HG03139 (cell line): ENCODE results near the gene EPB41.
"Not testable (repeated sequence)": the region's sequence is repeated elsewhere in the genome, so short reads cannot be mapped to it uniquely, and the experiment has no call there.

Experiments
- ATAC-seq: cut with Tn5 transposase; IDR thresholded peaks from one replicate; pipeline ENCODE4 v1.9.1; 2021; ENCODE audit not compliant: unreplicated experiment

EPB41 gene

GRCh38 chr1:29043274-29043965 is 129.1 kb downstream of the EPB41 start:
- no peak for ATAC-seq

- no peak for ATAC-seq
These were observed 129.6 kb downstream of the EPB41 start for GRCh38 chr1:29044010-29044409.

GRCh38 chr1:29045663-29046062 is 131.3 kb downstream of the EPB41 start:
- ATAC-seq, result not testable (repeated sequence)

DNA sequence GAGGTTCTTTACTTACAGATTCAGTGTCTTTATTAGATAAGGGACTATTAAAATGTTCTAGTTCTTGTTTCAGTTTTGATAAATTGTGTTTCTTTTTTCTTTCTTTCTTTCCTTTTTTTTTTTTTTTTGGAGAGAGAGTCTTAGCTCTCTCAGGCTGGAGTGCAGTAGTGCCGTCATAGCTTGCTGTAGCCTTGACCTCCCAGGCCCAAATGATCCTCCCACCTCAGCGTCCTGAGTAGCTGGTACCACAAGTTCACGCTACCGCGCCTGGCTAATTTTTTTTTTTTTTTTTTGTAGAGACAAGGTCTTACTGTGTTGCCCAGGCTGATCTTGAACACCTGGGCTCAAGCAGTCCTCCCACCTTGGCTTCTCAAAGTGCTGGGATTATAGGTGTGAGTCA is 132.8 kb downstream of the EPB41 start:
- no peak for ATAC-seq

- no peak for ATAC-seq
These were observed 135.8 kb downstream of the EPB41 start for GRCh38 chr1:29050166-29050565.

- ATAC-seq, result no peak
These were observed 137.7 kb downstream of the EPB41 start for GRCh38 chr1:29052100-29052499.

- ATAC-seq, result no peak
These were observed 138.6 kb downstream of the EPB41 start for GRCh38 chr1:29052941-29053340.

DNA sequence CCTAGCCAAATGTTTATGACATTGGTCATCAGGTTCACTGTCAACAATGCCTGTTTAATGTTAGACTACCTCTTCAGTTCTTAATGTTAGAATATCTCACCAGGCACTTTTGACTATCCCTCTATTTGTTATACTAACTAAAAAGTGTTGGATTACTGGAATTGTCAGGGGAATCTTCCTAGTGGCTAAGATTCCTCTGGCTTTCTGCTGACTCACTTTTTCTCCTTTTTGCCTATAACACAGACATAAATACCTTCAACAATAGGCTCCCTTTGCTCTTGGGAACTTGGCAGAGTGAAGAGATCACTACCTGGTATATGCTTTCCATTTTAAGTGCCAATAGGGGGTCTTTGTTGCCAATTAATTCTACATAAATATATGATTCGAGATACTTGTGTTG is 140.8 kb downstream of the EPB41 start:
- no peak for ATAC-seq

DNA sequence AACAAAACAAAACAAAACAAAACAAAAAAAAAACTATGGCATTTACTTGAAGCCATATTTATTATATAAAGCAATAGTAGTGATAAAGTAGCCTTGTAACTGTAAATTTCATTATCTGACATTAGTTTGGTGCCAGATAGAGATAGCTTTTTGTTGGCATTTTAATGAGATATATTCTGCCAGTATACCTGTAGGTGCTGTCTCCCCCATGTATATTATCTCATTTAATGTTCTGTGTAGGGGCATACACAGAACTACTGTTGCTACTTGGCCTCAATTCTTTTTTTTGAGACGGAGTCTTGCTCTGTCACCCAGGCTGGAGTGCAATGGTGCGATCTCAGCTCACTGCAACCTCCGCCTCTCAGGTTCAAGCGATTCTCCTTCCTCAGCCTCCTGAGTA is 141.9 kb downstream of the EPB41 start:
- ATAC-seq, result no peak

- ATAC-seq, result no peak
These were observed 143.3 kb downstream of the EPB41 start for GRCh38 chr1:29057700-29058099.

- no peak for ATAC-seq
These were observed 148.0 kb downstream of the EPB41 start for GRCh38 chr1:29062157-29062942.

DNA sequence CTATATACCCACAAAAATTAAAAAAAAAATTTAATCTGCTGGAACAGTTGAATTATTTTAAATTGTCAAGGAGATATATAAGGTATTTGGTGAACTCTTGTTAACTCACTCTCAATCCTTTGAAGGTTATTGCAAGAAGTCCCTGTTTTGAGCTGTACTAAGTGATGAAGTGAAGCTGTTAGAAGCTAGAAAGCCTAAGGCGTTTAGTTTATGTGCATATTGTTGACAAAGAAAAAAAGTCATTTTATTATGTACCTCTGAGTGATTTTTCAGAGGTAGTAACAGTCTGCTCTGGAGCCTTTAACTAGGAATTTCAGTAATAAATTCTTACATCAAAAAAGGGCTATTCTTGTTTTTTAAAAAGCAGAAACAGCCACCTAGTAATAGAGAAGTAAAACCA is 149.7 kb downstream of the EPB41 start:
- ATAC-seq, result no peak

- no peak for ATAC-seq
These were observed 162.8 kb downstream of the EPB41 start for GRCh38 chr1:29077155-29077554.

DNA sequence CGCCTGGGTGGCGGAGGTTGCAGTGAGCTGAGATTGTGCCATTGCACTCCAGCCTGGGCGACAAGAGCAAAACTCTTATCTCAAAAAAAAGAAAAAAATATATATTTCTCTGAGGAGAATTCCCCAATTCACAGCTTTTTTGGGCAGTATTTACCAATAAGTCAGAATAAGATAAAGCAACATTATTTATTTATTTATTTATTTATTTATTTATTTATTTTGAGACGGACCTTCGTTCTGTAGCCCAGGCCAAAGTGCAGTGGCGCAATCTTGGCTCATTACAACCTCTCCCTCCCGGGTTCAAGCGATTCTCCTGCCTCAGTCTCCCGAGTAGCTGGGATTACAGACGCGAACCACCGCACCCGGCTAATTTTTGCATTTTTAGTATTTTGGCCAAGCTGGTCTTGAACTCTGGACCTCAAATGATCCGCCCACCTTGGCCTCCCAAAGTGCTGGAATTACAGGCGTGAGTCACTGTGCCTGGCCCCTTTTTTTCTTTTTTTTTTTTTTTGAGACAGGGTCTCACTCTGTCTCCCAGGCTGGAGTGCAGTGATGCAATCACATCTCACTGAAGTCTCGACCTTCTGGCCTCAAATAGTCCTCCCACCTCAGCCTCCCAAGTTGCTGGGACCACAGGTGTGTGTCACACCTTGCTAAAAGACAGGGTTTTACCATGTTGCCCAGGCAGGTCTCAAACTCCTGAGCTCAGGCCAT is 165.7 kb downstream of the EPB41 start:
- ATAC-seq, result not testable (repeated sequence)

- no peak for ATAC-seq
These were observed 166.8 kb downstream of the EPB41 start for GRCh38 chr1:29081201-29081600.

DNA sequence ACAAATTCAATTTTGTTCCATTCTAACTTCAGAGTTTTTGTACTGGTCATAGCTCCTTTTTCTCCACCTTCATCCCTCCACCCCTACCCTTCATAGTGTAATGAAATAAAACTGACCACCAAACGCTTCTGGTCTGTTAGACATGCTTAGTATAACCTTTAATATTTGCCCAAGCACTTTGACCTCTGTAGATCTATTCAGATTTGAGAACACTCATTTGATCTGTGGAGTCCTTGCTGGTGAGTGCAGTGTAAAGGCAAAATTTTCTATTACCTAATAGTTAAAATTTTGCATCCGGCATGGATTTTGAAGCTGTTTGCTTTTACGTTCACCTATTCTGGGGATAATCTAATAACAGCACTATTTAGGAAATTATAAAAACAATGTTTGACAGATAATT is 168.2 kb downstream of the EPB41 start:
- ATAC-seq, result no peak

- no peak for ATAC-seq
These were observed 169.2 kb downstream of the EPB41 start for GRCh38 chr1:29083317-29084195.

GRCh38 chr1:29084196-29084521 is 169.8 kb downstream of the EPB41 start:
- no peak for ATAC-seq

- ATAC-seq, result no peak
These were observed 176.7 kb downstream of the EPB41 start for GRCh38 chr1:29090937-29091618.

DNA sequence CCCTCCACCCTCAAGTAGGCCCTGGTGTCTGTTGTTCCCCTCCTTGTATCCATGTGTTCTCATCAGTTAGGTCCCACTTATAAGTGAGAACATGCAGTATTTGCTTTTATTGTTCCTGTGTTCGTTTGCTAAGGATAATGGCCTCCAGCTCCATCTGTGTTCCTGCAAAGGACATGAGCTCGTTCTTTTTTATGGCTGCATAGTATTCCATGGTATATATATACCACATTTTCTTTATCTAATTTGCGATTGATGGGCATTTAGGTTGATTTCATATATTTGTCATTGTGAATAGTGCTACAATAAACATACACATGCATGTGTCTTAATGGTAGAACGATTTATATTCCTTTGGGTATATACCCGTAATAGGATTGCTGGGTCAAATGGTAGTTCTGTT is 178.3 kb downstream of the EPB41 start:
- ATAC-seq, result not testable (repeated sequence)
